SK-N-SH (cell line): ENCODE measurements around the gene SH3BP1. TPM values are rescaled to one million over a fixed set of nuclear protein-coding genes. Genes with fewer than 3 reads are reported as not detected.

ENCODE experiments used
- CTCF ChIA-PET: fragments of 300-600, 350-600 bp; formaldehyde crosslinking; extraction: SDS; loops from one replicate; lab custom pipeline; 2021; lab: Yijun Ruan, JAX
- POLR2A ChIA-PET: fragments of 350-600 bp; sonication (Branson Sonifier 250); formaldehyde crosslinking; extraction: SDS; loops from one replicate; lab custom pipeline; 2020; ENCODE audit warnings: antibody characterized with exemption, inconsistent platforms; lab: Yijun Ruan, JAX
- DNase-seq: peaks from one replicate; pipeline ENCODE4 v3.0.0; 2012
- H2AFZ ChIP-seq: fragments of 200-600 bp; sonication (generic); 2 replicates; pipeline ENCODE4 v1.8.1; 2016; ENCODE audit warnings: antibody characterized with exemption, mild to moderate bottlenecking, low read depth
- H3F3A ChIP-seq: fragments of 200-600 bp; sonication (generic); replicated peaks from 2 replicates; pipeline ENCODE3; 2016; ENCODE audit warnings: antibody characterized with exemption, mild to moderate bottlenecking; ENCODE audit not compliant: insufficient read depth
- H3K27ac ChIP-seq, 2 experiments: fragments of 200-500 bp in 1 of 2; fragments of 200-600 bp in 1 of 2; sonication (Bioruptor generic) in 1 of 2; sonication (generic), shearing (Covaris generic) in 1 of 2; 2 replicates each; pipeline versions ENCODE4 v1.5.1 to v1.6.1; 2014 to 2016; ENCODE audit warnings: low read depth in 2 of 2, inconsistent platforms in 1 of 2, low read length in 1 of 2, mild to moderate bottlenecking in 1 of 2, mixed read lengths in 1 of 2
- H3K27me3 ChIP-seq: fragments of 200-600 bp; sonication (generic), shearing (Covaris generic); 2 replicates; pipeline ENCODE4 v1.6.1; 2016; ENCODE audit warnings: mixed run types; ENCODE audit not compliant: insufficient read depth
- H3K36me3 ChIP-seq, 2 experiments: fragments of 200-500 bp in 1 of 2; fragments of 200-600 bp in 1 of 2; sonication (Bioruptor generic) in 1 of 2; sonication (generic) in 1 of 2; replicated peaks in 1 of 2; 2 replicates each; pipeline versions ENCODE3 to v1.5.1; 2014 to 2016; ENCODE audit warnings: low read length in 1 of 2, mild to moderate bottlenecking in 1 of 2; ENCODE audit not compliant: insufficient read depth in 2 of 2, control insufficient read depth in 1 of 2
- H3K4me1 ChIP-seq, 2 experiments: fragments of 200-500 bp in 1 of 2; fragments of 200-600 bp in 1 of 2; sonication (Bioruptor generic) in 1 of 2; sonication (generic), shearing (Covaris generic) in 1 of 2; 2 replicates each; pipeline versions ENCODE4 v1.5.1 to v1.6.1; 2014 to 2016; ENCODE audit warnings: low read depth in 1 of 2, low read length in 1 of 2, mixed run types in 1 of 2; ENCODE audit not compliant: insufficient read depth in 2 of 2, control insufficient read depth in 1 of 2
- H3K4me2 ChIP-seq: fragments of 200-600 bp; sonication (generic), shearing (Covaris generic); 2 replicates; pipeline ENCODE4 v1.6.1; 2017; ENCODE audit warnings: mixed run types
- H3K4me3 ChIP-seq, 2 experiments: fragments of 200-500 bp in 1 of 2; fragments of 200-600 bp in 1 of 2; sonication (Bioruptor generic) in 1 of 2; sonication (generic), shearing (Covaris generic) in 1 of 2; 2 replicates each; pipeline versions ENCODE4 v1.5.1 to v1.8.1; 2014 to 2016; ENCODE audit warnings: low read depth in 2 of 2, inconsistent platforms in 1 of 2, low read length in 1 of 2, mild to moderate bottlenecking in 1 of 2, mixed read lengths in 1 of 2, moderate library complexity in 1 of 2
- H3K79me2 ChIP-seq: fragments of 200-600 bp; sonication (generic); 2 replicates; pipeline ENCODE4 v1.8.1; 2017; ENCODE audit warnings: mild to moderate bottlenecking; ENCODE audit not compliant: insufficient read depth
- H3K9ac ChIP-seq: fragments of 200-600 bp; sonication (generic); 2 replicates; pipeline ENCODE4 v1.6.1; 2017; ENCODE audit warnings: mixed run types
- H3K9me2 ChIP-seq: fragments of 200-600 bp; sonication (generic); 2 replicates; pipeline ENCODE4 v1.6.1; 2017; ENCODE audit warnings: mixed run types
- H3K9me3 ChIP-seq: fragments of 200-600 bp; sonication (generic); 2 replicates; pipeline ENCODE4 v1.6.1; 2017; ENCODE audit warnings: mixed run types, mild to moderate bottlenecking, moderate library complexity
- H4K20me1 ChIP-seq: fragments of 200-600 bp; sonication (generic); 2 replicates; pipeline ENCODE4 v1.6.1; 2017; ENCODE audit warnings: mild to moderate bottlenecking, mixed run types; ENCODE audit not compliant: insufficient read depth
- CTCF ChIP-seq: fragments of 200-600 bp; sonication (generic); IDR thresholded peaks from 2 replicates; pipeline ENCODE4 v1.6.1; 2017; ENCODE audit warnings: antibody characterized with exemption, mild to moderate bottlenecking, moderate library complexity
- ELF1 ChIP-seq: IDR thresholded peaks from 2 replicates; pipeline ENCODE4 v1.4.0; 2012
- EZH2phosphoT487 ChIP-seq: fragments of 200-600 bp; sonication (generic); IDR thresholded peaks from 2 replicates; pipeline ENCODE4 v1.6.1; 2017; ENCODE audit warnings: low read depth, mixed run types, mild to moderate bottlenecking, antibody characterized with exemption, moderate library complexity, borderline replicate concordance
- FOXM1 ChIP-seq: IDR thresholded peaks from 2 replicates; pipeline ENCODE4 v1.4.0; 2012; ENCODE audit warnings: low read depth, mild to moderate bottlenecking
- GATA2 ChIP-seq: sonication (generic); formaldehyde crosslinking; IDR thresholded peaks from 2 replicates; pipeline ENCODE4 v1.5.0; 2020; ENCODE audit warnings: mild to moderate bottlenecking, missing genetic modification reagents
- JUND ChIP-seq: IDR thresholded peaks from 2 replicates; pipeline ENCODE4 v1.4.0; 2012
- MXI1 ChIP-seq: IDR thresholded peaks from 2 replicates; pipeline ENCODE4 v1.6.1; 2012; ENCODE audit warnings: mild to moderate bottlenecking, low read depth, low read length, improper control_type of control experiment
- NFIC ChIP-seq: IDR thresholded peaks from 2 replicates; pipeline ENCODE4 v1.4.0; 2012; ENCODE audit warnings: borderline replicate concordance
- PBX3 ChIP-seq: IDR thresholded peaks from 2 replicates; pipeline ENCODE4; 2012
- POLR2AphosphoS5 ChIP-seq: IDR thresholded peaks from 2 replicates; pipeline ENCODE4 v1.6.1; 2012; ENCODE audit warnings: low read depth, low read length
- RFX5 ChIP-seq: IDR thresholded peaks from 2 replicates; pipeline ENCODE4 v1.6.1; 2012; ENCODE audit warnings: mild to moderate bottlenecking, improper control_type of control experiment, low read length
- SMC3 ChIP-seq: IDR thresholded peaks from 2 replicates; pipeline ENCODE4 v1.6.1; 2012; ENCODE audit warnings: low read depth, low read length, improper control_type of control experiment
- TAF1 ChIP-seq: IDR thresholded peaks from 2 replicates; pipeline ENCODE4 v1.6.1; 2012; ENCODE audit warnings: low read depth, mild to moderate bottlenecking, low read length, moderate library complexity, borderline replicate concordance
- YY1 ChIP-seq: IDR thresholded peaks from 2 replicates; pipeline ENCODE4 v1.4.0; 2012; ENCODE audit warnings: low read depth, mild to moderate bottlenecking
- WGBS: methylation state at CpG from one replicate; pipeline ENCODE4 v1.1.6; 2017; ENCODE audit warnings: low lambda C conversion rate; 5-methylcytosine and 5-hydroxymethylcytosine counted together
- polyA plus RNA-seq, 3 experiments: library from polyadenylated mRNA; depleted of rRNA; stranded (reverse); fragments of >200 nt; gene quantifications; 2 replicates each; pipeline ENCODE4 v1.2.3, GENCODE V29; 2012

SH3BP1 gene
- polyA plus RNA-seq, 1 of the 3 experiments (the other 2 are of a cell fraction) = 8.9 TPM

GRCh38 chr22:37623075-37624016 lies 16.1 kb upstream of the SH3BP1 start (continued):
- peak; percentile 89 for TF ChIP-seq CTCF
- no peak for TF ChIP-seq PBX3
- TF ChIP-seq MXI1 = no peak
- TF ChIP-seq RFX5 = no peak
- no peak for TF ChIP-seq FOXM1
- no peak for TF ChIP-seq POLR2AphosphoS5
- TF ChIP-seq GATA2 = no peak
- TF ChIP-seq NFIC = no peak
- no peak for TF ChIP-seq TAF1
- no peak for TF ChIP-seq ELF1
- TF ChIP-seq SMC3 = peak; percentile 52
- TF ChIP-seq JUND = no peak
- no peak for TF ChIP-seq EZH2phosphoT487
- TF ChIP-seq YY1 = no peak
- TF ChIP-seq, all 33 proteins: peak for 3

GRCh38 chr22:37624017-37624365 lies 15.5 kb upstream of the SH3BP1 start:
- TF ChIP-seq PBX3 = no peak
- no peak for TF ChIP-seq TAF1
- TF ChIP-seq FOXM1 = no peak
- CTCF ChIA-PET = interaction anchor here (0.7 to 34.3 kb wide), 10 partner anchors 8 to 139 kb away, joined by 3 to 898 read pairs (median 10); partner anchors contain the start of genes GGA1, LGALS1, NOL12 and PDXP
- H3K9me3 ChIP-seq = no peaks in the 10 kb centered on the region
- no peak overlapping the region for H2AFZ ChIP-seq
- no peak overlapping the region for H3K4me2 ChIP-seq
- peaks cover 11% of the 10 kb centered on the region for H3F3A ChIP-seq
- no peaks in the 10 kb centered on the region for H4K20me1 ChIP-seq
- POLR2A ChIA-PET = no interaction called here
- peaks cover 5 to 35% of the 10 kb centered on the region in 2 experiments for H3K36me3 ChIP-seq
- H3K4me3 ChIP-seq = no peak overlapping the region
- DNase-seq = no peak
- no peaks in the 10 kb centered on the region for H3K27me3 ChIP-seq
- no peaks in the 10 kb centered on the region for H3K9me2 ChIP-seq
- WGBS = 96% methylated on average over 4 of the region's 6 CpGs
- no peaks in the 10 kb centered on the region for H3K79me2 ChIP-seq
- no peak overlapping the region for H3K9ac ChIP-seq
- peaks cover 0 to 4% of the 10 kb centered on the region in 2 experiments; a peak in 1 of 4 replicates for H3K4me1 ChIP-seq
- peak overlapping the region in 1 of 2 experiments; percentile 56; a peak in 1 of 4 replicates for H3K27ac ChIP-seq
